ENCODE results near the gene PLCD3.

PLCD3 gene

GRCh38 chr17:45132320-45132571 is at the start of gene PLCD3:
PLCD3 (minus strand) TSS chr17:45132515; CDS start chr17:45132410, 105 bp downstream.
- peak in 2 of 6 experiments; percentile 61 to 79 for DNase-seq

- no peak for DNase-seq
These were observed 45.2 kb upstream of the PLCD3 start for GRCh38 chr17:45177563-45177962.

- DNase-seq = no peak
These were observed 43.4 kb upstream of the PLCD3 start for GRCh38 chr17:45175759-45176115.

GRCh38 chr17:45172541-45173286 is 40.4 kb upstream of the PLCD3 start:
- DNase-seq = peak; percentile 29 to 64 (median 54)

- DNase-seq = no peak
These were observed 39.9 kb upstream of the PLCD3 start for GRCh38 chr17:45172232-45172540.

GRCh38 chr17:45171338-45172231 is 39.3 kb upstream of the PLCD3 start:
- DNase-seq = no peak

GRCh38 chr17:45170931-45171337 is 38.6 kb upstream of the PLCD3 start:
- DNase-seq = no peak

GRCh38 chr17:45170280-45170930 is 38.1 kb upstream of the PLCD3 start:
- DNase-seq = no peak

GRCh38 chr17:45168991-45169752 is 36.9 kb upstream of the PLCD3 start:
- no peak for DNase-seq

- no peak for DNase-seq
These were observed 32.5 kb upstream of the PLCD3 start for GRCh38 chr17:45164734-45165269.

- no peak for DNase-seq
These were observed 29.8 kb upstream of the PLCD3 start for GRCh38 chr17:45162025-45162687.

- peak; percentile 97 to 99 (median 98) for DNase-seq
These were observed 29.1 kb upstream of the PLCD3 start, which contains the start of gene HEXIM2 for GRCh38 chr17:45161288-45162024. HEXIM2 (plus strand) TSS chr17:45161875; CDS start chr17:45162794, 919 bp downstream.

GRCh38 chr17:45160447-45161287 is 28.4 kb upstream of the PLCD3 start:
- peak in 4 of 6 experiments; percentile 47 to 79 (median 64) for DNase-seq

- no peak for DNase-seq
These were observed 23.9 kb upstream of the PLCD3 start for GRCh38 chr17:45156242-45156641.

- no peak for DNase-seq
These were observed 23.2 kb upstream of the PLCD3 start for GRCh38 chr17:45155483-45155882.

- no peak for DNase-seq
These were observed 22.7 kb upstream of the PLCD3 start for GRCh38 chr17:45155029-45155428.

GRCh38 chr17:45150911-45151809 is 18.8 kb upstream of the PLCD3 start:
- no peak for DNase-seq

GRCh38 chr17:45149669-45150664 is 17.7 kb upstream of the PLCD3 start:
- DNase-seq = peak; percentile 30 to 62 (median 45)
